ENCODE results near the gene ZC3HAV1L. TPM values are rescaled to one million over a fixed set of nuclear protein-coding genes. Genes with fewer than 3 reads are reported as not detected.
A peak's percentile ranks its signal among the peaks of the same experiment; 100 is the strongest.
"Not testable (repeated sequence)": the region's sequence is repeated elsewhere in the genome, so short reads cannot be mapped to it uniquely, and the experiment has no call there.

ZC3HAV1L gene
- total and polyA plus RNA-seq, 7 experiments from 2014 or later, result 0.13 to 26.7 (median 0.59) TPM; not detected in 1

DNA sequence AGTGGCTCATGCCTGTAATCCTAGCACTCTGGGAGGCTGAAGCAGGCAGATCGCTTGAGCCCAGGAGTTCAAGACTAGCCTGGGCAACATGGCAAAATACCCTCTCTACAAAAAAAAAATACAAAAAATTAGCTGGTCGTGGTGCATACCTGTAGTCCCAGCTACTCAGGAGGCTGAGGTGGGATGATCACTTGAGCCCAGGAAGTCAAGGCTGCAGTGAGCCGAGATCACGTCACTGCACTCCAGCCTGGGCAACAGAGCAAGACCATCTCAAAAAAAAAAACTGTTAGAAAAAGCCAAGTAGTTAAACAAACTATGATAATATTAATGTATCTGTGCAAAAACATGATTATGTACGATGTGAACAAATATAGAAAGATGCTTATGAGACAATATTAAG, 10.0 kb downstream of the ZC3HAV1L start:
- H3K36me3 ChIP-seq (ENCODE audit: control insufficient read depth in 2 of 3, insufficient read depth in 3 of 3, low read length in 3 of 3); H3K9me3 ChIP-seq (ENCODE audit: control insufficient read depth in 2 of 3, low read length in 3 of 3); H3K9me3 Mint-ChIP-seq; DNase-seq; H3K27ac ChIP-seq (ENCODE audit: low read depth, low read length); H3K4me3 ChIP-seq (ENCODE audit: low read length); H3K4me3 Mint-ChIP-seq; H3K27me3 ChIP-seq (ENCODE audit: control insufficient read depth in 2 of 2, insufficient read depth in 2 of 2, low read length in 2 of 2); ATAC-seq; intact Hi-C loops (cut with micrococcal nuclease); H3K27me3 Mint-ChIP-seq; H3K4me1 ChIP-seq (ENCODE audit: control insufficient read depth in 2 of 2, insufficient read depth in 2 of 2, low read length in 2 of 2): not testable (repeated sequence)
- Mint-ChIP-seq H3K36me3 (peaks cover 0 to 31% (median 0%) of the 10 kb centered on the region in 5 donors), H3K27ac (peak overlapping the region in 1 of 9 donors; percentile 4), H3K4me1 (peaks cover 0 to 16% (median 0%) of the 10 kb centered on the region in 7 donors)
- ChIA-PET POLR2A (interaction anchor here (0.7 kb wide), 1 partner anchor 40 kb away, joined by 4 read pairs; no protein-coding TSS in a partner anchor), CTCF (interaction anchor here (1.9 kb wide), 1 partner anchor 9 kb away, joined by 13 read pairs; no protein-coding TSS in a partner anchor)

DNA sequence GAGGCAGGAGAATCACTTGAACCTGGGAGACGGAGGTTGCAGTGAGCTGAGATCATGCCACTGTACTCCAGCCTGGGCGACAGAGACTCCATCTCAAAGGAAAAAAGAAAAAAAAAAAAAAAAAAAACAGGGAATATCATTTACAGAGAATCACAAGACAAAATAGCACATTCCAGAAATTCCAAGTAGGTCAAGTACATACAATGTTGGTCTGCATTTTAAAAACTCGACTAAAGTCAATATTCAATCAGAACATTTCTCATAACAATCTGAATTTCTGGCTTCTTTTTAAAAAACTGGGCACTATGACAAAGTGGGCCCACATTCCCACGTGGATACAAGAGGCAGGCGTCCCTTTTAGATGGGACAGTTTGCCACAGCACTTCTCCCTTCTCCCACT, 12.8 kb downstream of the ZC3HAV1L start:
- Histone ChIP-seq H3K4me1 (ENCODE audit: control insufficient read depth in 2 of 2, insufficient read depth in 2 of 2, low read length in 2 of 2) (no peaks in the 10 kb centered on the region), H3K9me3 (ENCODE audit: control insufficient read depth in 2 of 3, low read length in 3 of 3) (no peaks in the 10 kb centered on the region), H3K27me3 (ENCODE audit: control insufficient read depth in 2 of 2, insufficient read depth in 2 of 2, low read length in 2 of 2) (no peaks in the 10 kb centered on the region), H3K36me3 (ENCODE audit: control insufficient read depth in 2 of 3, insufficient read depth in 3 of 3, low read length in 3 of 3) (no peaks in the 10 kb centered on the region), H3K27ac (ENCODE audit: low read depth, low read length) (no peak overlapping the region), H3K4me3 (ENCODE audit: low read length) (no peak overlapping the region)
- no peaks in the 10 kb centered on the region for H3K9me3 Mint-ChIP-seq
- H3K4me3 Mint-ChIP-seq, result no peak overlapping the region
- H3K4me1 Mint-ChIP-seq, result peaks cover 0 to 7% (median 0%) of the 10 kb centered on the region in 7 donors
- H3K27ac Mint-ChIP-seq, result no peak overlapping the region
- intact Hi-C loops (cut with micrococcal nuclease), result no loop called here
- ATAC-seq, result no peak
- peaks cover 0 to 3% (median 0%) of the 10 kb centered on the region in 5 donors for H3K27me3 Mint-ChIP-seq
- peaks cover 0 to 27% (median 0%) of the 10 kb centered on the region in 5 donors for H3K36me3 Mint-ChIP-seq
- CTCF ChIA-PET, result interaction anchor here (2.3 kb wide), 1 partner anchor 105 kb away, joined by 9 read pairs; no protein-coding TSS in a partner anchor
- POLR2A ChIA-PET, result no interaction called here
- peak in 1 of 9 donors; percentile 4 for DNase-seq

DNA sequence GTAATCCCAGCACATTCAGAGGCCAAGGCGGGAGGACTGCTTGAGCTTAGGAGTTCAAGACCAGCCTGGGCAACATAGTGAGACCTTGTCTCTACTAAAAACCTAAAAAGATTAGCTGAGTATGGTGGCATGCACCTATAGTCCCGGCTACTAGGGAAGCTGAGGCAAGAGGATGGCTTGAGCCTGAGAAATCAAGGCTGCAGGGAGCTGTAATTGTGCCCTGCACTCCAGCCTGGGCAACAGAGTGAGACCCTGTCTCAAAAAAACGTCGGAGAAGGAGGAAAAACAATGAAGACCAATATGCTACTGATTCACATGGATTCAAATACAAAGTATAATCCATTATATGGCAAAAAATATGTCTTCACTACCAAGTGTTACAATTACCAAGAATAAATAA, 13.6 kb downstream of the ZC3HAV1L start:
- DNase-seq (peak in 1 of 9 donors; percentile 2), ATAC-seq (no peak)
- intact Hi-C loops (cut with micrococcal nuclease), result no loop called here
- Histone ChIP-seq H3K4me3 (ENCODE audit: low read length) (no peak overlapping the region), H3K27ac (ENCODE audit: low read depth, low read length) (no peak overlapping the region), H3K9me3 (ENCODE audit: control insufficient read depth in 2 of 3, low read length in 3 of 3) (no peaks in the 10 kb centered on the region), H3K4me1 (ENCODE audit: control insufficient read depth in 2 of 2, insufficient read depth in 2 of 2, low read length in 2 of 2) (no peaks in the 10 kb centered on the region), H3K36me3 (ENCODE audit: control insufficient read depth in 2 of 3, insufficient read depth in 3 of 3, low read length in 3 of 3) (no peaks in the 10 kb centered on the region), H3K27me3 (ENCODE audit: control insufficient read depth in 2 of 2, insufficient read depth in 2 of 2, low read length in 2 of 2) (no peaks in the 10 kb centered on the region)
- Mint-ChIP-seq H3K4me3 (no peak overlapping the region), H3K27me3 (peaks cover 0 to 3% (median 0%) of the 10 kb centered on the region in 5 donors), H3K9me3 (no peaks in the 10 kb centered on the region), H3K4me1 (peaks cover 0 to 9% (median 2%) of the 10 kb centered on the region in 7 donors), H3K27ac (no peak overlapping the region), H3K36me3 (peaks cover 0 to 25% (median 0%) of the 10 kb centered on the region in 5 donors)
- ChIA-PET CTCF (interaction anchor here (2.3 kb wide), 1 partner anchor 105 kb away, joined by 9 read pairs; no protein-coding TSS in a partner anchor), POLR2A (no interaction called here)

DNA sequence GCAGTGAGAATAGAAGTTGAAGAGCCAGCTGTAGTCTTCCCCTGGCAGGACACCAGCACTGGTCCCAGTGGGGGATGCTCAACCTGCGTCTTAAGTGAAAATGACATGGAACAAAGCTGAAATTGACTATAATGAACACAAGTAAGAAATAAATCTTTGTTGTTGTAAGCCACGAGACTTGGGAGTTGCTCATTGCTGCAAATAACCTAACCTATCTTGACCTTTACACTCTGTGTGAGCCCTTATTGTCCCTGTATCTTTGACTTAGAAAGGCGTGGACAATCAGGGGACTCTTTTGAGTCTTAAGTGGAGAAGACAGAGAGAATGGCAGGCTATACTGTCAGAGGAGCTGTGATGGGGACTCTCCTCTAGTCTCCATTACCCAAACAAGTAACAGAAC, 16.9 kb downstream of the ZC3HAV1L start:
- Histone ChIP-seq H3K9me3 (ENCODE audit: control insufficient read depth in 2 of 3, low read length in 3 of 3) (no peaks in the 10 kb centered on the region), H3K4me3 (ENCODE audit: low read length) (no peak overlapping the region), H3K4me1 (ENCODE audit: control insufficient read depth in 2 of 2, insufficient read depth in 2 of 2, low read length in 2 of 2) (no peaks in the 10 kb centered on the region), H3K27me3 (ENCODE audit: control insufficient read depth in 2 of 2, insufficient read depth in 2 of 2, low read length in 2 of 2) (no peaks in the 10 kb centered on the region), H3K27ac (ENCODE audit: low read depth, low read length) (no peak overlapping the region), H3K36me3 (ENCODE audit: control insufficient read depth in 2 of 3, insufficient read depth in 3 of 3, low read length in 3 of 3) (no peaks in the 10 kb centered on the region)
- H3K4me3 Mint-ChIP-seq, result no peak overlapping the region
- CTCF ChIA-PET, result interaction anchor here (0.6 to 5.5 kb wide), 6 partner anchors 10 to 132 kb away, joined by 3 to 74 read pairs (median 4); no protein-coding TSS in a partner anchor
- ATAC-seq, result no peak
- no peaks in the 10 kb centered on the region for H3K9me3 Mint-ChIP-seq
- intact Hi-C loops (cut with micrococcal nuclease), result no loop called here
- peaks cover 0 to 10% (median 6%) of the 10 kb centered on the region in 7 donors for H3K4me1 Mint-ChIP-seq
- POLR2A ChIA-PET, result interaction anchor here (0.6 kb wide), 1 partner anchor 14 kb away, joined by 4 read pairs; no protein-coding TSS in a partner anchor
- H3K27ac Mint-ChIP-seq, result no peak overlapping the region
- H3K27me3 Mint-ChIP-seq, result peaks cover 0 to 10% (median 5%) of the 10 kb centered on the region in 5 donors
- no peak for DNase-seq
- peaks cover 0 to 20% (median 0%) of the 10 kb centered on the region in 5 donors for H3K36me3 Mint-ChIP-seq

DNA sequence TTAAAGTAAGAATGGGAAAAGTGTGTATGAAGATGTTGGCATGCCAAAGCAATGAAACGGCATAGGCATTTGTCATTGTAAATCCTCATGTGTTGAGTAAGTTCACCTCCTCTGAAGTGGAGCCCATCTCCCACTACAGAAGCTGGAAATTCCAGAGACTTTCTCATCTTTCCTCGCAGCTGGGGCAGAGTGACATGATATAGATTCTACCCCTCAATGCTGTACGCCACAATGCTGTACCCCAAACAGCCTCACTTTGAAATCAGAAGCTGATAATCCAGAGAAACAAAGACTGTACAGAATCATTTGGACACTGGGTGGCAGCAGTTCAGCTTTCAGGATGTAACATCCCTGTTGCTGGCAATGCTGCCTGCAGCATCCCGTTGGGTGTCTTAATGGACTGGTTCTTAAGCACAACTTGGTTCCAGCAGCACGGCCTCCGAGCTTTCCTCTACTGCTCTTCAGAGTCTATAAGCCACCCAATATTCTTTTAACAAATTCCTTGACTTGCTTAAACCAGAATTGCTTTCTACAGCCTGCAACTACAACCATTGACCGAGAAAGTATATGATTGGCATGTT, 18.8 kb downstream of the ZC3HAV1L start:
- H3K4me3 Mint-ChIP-seq, result no peak overlapping the region
- CTCF ChIA-PET, result interaction anchor here (0.5 to 5.5 kb wide), 24 partner anchors 9 to 337 kb away, joined by 3 to 74 read pairs (median 4); a partner anchor contains a TSS
- POLR2A ChIA-PET, result interaction anchor here (0.6 to 1.7 kb wide), 6 partner anchors 36 to 131 kb away, joined by 3 to 5 read pairs (median 4); no protein-coding TSS in a partner anchor
- H3K9me3 Mint-ChIP-seq, result no peaks in the 10 kb centered on the region
- H3K4me1 ChIP-seq (ENCODE audit: control insufficient read depth in 2 of 2, insufficient read depth in 2 of 2, low read length in 2 of 2), result no peaks in the 10 kb centered on the region
- no peak overlapping the region for H3K27ac ChIP-seq (ENCODE audit: low read depth, low read length)
- peaks cover 0 to 16% (median 5%) of the 10 kb centered on the region in 5 donors for H3K27me3 Mint-ChIP-seq
- intact Hi-C loops (cut with micrococcal nuclease), result loop anchor here (1.0 to 2.0 kb wide), 6 partner anchors 18 to 214 kb away; partner anchors contain the start of gene UBN2 (in 1 of the 2)
- H3K27me3 ChIP-seq (ENCODE audit: control insufficient read depth in 2 of 2, insufficient read depth in 2 of 2, low read length in 2 of 2), result no peaks in the 10 kb centered on the region
- ATAC-seq (peak; percentile 94), DNase-seq (peak; percentile 17 to 76 (median 52))
- H3K4me1 Mint-ChIP-seq, result peaks cover 0 to 10% (median 6%) of the 10 kb centered on the region in 7 donors
- H3K27ac Mint-ChIP-seq, result peak overlapping the region in 1 of 9 donors; percentile 52
- no peak overlapping the region for H3K4me3 ChIP-seq (ENCODE audit: low read length)
- no peaks in the 10 kb centered on the region for H3K36me3 ChIP-seq (ENCODE audit: control insufficient read depth in 2 of 3, insufficient read depth in 3 of 3, low read length in 3 of 3)
- peaks cover 0 to 9% (median 0%) of the 10 kb centered on the region in 5 donors for H3K36me3 Mint-ChIP-seq
- H3K9me3 ChIP-seq (ENCODE audit: control insufficient read depth in 2 of 3, low read length in 3 of 3), result no peaks in the 10 kb centered on the region

DNA sequence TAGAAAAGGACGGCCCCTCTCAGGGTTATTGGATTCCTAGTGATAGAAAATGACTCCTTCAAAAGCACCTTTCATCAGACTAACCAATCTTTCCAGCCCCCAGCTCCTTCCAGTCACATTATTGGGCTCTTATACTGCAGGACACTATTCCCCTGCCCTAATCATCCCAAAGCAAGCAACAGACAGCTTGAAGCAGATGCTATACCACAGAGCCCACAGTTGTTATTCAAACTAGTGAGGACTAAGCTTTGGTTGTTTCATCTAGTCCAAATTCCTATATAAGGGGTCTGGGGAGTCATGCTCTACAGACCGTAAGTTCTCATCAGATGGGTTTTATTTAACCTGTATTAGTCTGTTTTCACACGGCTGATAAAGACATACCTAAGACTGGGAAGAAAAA, 24.5 kb downstream of the ZC3HAV1L start:
- H3K4me3 Mint-ChIP-seq, result no peak overlapping the region
- peaks cover 0 to 17% (median 5%) of the 10 kb centered on the region in 5 donors for H3K27me3 Mint-ChIP-seq
- no peak overlapping the region for H3K27ac Mint-ChIP-seq
- H3K36me3 Mint-ChIP-seq, result peaks cover 0 to 1% (median 0%) of the 10 kb centered on the region in 5 donors
- Histone ChIP-seq H3K4me1 (ENCODE audit: control insufficient read depth in 2 of 2, insufficient read depth in 2 of 2, low read length in 2 of 2) (no peaks in the 10 kb centered on the region), H3K27ac (ENCODE audit: low read depth, low read length) (no peak overlapping the region), H3K36me3 (ENCODE audit: control insufficient read depth in 2 of 3, insufficient read depth in 3 of 3, low read length in 3 of 3) (no peaks in the 10 kb centered on the region), H3K4me3 (ENCODE audit: low read length) (no peak overlapping the region), H3K9me3 (ENCODE audit: control insufficient read depth in 2 of 3, low read length in 3 of 3) (no peaks in the 10 kb centered on the region), H3K27me3 (ENCODE audit: control insufficient read depth in 2 of 2, insufficient read depth in 2 of 2, low read length in 2 of 2) (no peaks in the 10 kb centered on the region)
- ChIA-PET CTCF (interaction anchor here (1.1 kb wide), 1 partner anchor 25 kb away, joined by 3 read pairs; no protein-coding TSS in a partner anchor), POLR2A (no interaction called here)
- H3K4me1 Mint-ChIP-seq, result no peaks in the 10 kb centered on the region
- ATAC-seq, result no peak
- DNase-seq, result no peak
- intact Hi-C loops (cut with micrococcal nuclease), result no loop called here
- peaks cover 0 to 7% (median 0%) of the 10 kb centered on the region in 11 donors for H3K9me3 Mint-ChIP-seq

Measured in naive thymus-derived CD4-positive, alpha-beta T cell (primary cell).